ENCODE measurements around the gene SLC37A2. TPM values are rescaled to one million over a fixed set of nuclear protein-coding genes. Genes with fewer than 3 reads are reported as not detected.

SLC37A2 gene
- total and polyA plus RNA-seq, 2 experiments from 2014 or later = 2.8 to 3.9 TPM

GRCh38 chr11:125078016-125078415 lies 14.9 kb downstream of the SLC37A2 start:
- whole genome bisulfite sequencing (ENCODE audit: low lambda C conversion rate, missing lambda C conversion rate) = 96% methylated on average over 11 of the region's 11 CpGs
- Histone ChIP-seq H2AFZ (no peak overlapping the region), H3K27ac (no peak overlapping the region), H3K27me3 (no peaks in the 10 kb centered on the region), H4K20me1 (ENCODE audit: insufficient read depth, poor library complexity, severe bottlenecking) (no peaks in the 10 kb centered on the region), H3K9me2 (replicated peaks; ENCODE audit: insufficient read depth) (no peaks in the 10 kb centered on the region), H3K9me3 (ENCODE audit: low read depth) (no peaks in the 10 kb centered on the region), H3K4me3 (no peak overlapping the region), H3K4me1 (ENCODE audit: insufficient read depth) (no peaks in the 10 kb centered on the region), H3K4me2 (no peak overlapping the region), H3K36me3 (replicated peaks; ENCODE audit: insufficient read depth, low read depth) (no peaks in the 10 kb centered on the region), H3K79me2 (no peaks in the 10 kb centered on the region)
- no peak for DNase-seq (ENCODE audit: low spot score)
- TF ChIP-seq EZH2phosphoT487 (IDR thresholded peaks at IDR 0.05; ENCODE audit: low read depth, severe bottlenecking, unreplicated experiment) = no peak
- TF ChIP-seq CTCF (IDR thresholded peaks at IDR 0.05; ENCODE audit: poor library complexity) = no peak
- no peak for TF ChIP-seq EZH2 (IDR thresholded peaks at IDR 0.05; ENCODE audit: borderline replicate concordance)

- H3K9me3 ChIP-seq (ENCODE audit: low read depth) = no peaks in the 10 kb centered on the region
- no peak overlapping the region for H3K4me3 ChIP-seq
- H3K27ac ChIP-seq = no peak overlapping the region
- 93% methylated on average over 14 of the region's 14 CpGs for WGBS (ENCODE audit: low lambda C conversion rate, missing lambda C conversion rate)
- no peaks in the 10 kb centered on the region for H3K9me2 ChIP-seq (replicated peaks; ENCODE audit: insufficient read depth)
- H3K4me1 ChIP-seq (ENCODE audit: insufficient read depth) = no peaks in the 10 kb centered on the region
- DNase-seq (ENCODE audit: low spot score) = no peak
- H3K4me2 ChIP-seq = no peak overlapping the region
- TF ChIP-seq EZH2 (IDR thresholded peaks at IDR 0.05; ENCODE audit: borderline replicate concordance) = no peak
- H4K20me1 ChIP-seq (ENCODE audit: insufficient read depth, poor library complexity, severe bottlenecking) = no peaks in the 10 kb centered on the region
- H3K36me3 ChIP-seq (replicated peaks; ENCODE audit: insufficient read depth, low read depth) = no peaks in the 10 kb centered on the region
- H3K27me3 ChIP-seq = no peaks in the 10 kb centered on the region
- H2AFZ ChIP-seq = no peak overlapping the region
- no peaks in the 10 kb centered on the region for H3K79me2 ChIP-seq
Observed at GRCh38 chr11:125078516-125079140, 15.5 kb downstream of the SLC37A2 start.

- Histone ChIP-seq H3K4me2 (no peak overlapping the region), H3K79me2 (no peaks in the 10 kb centered on the region), H4K20me1 (ENCODE audit: insufficient read depth, poor library complexity, severe bottlenecking) (no peaks in the 10 kb centered on the region), H3K36me3 (replicated peaks; ENCODE audit: insufficient read depth, low read depth) (no peaks in the 10 kb centered on the region), H3K27ac (no peak overlapping the region), H3K4me1 (ENCODE audit: insufficient read depth) (no peaks in the 10 kb centered on the region), H3K9me3 (ENCODE audit: low read depth) (no peaks in the 10 kb centered on the region), H3K9me2 (replicated peaks; ENCODE audit: insufficient read depth) (no peaks in the 10 kb centered on the region), H2AFZ (no peak overlapping the region), H3K4me3 (no peak overlapping the region), H3K27me3 (no peaks in the 10 kb centered on the region)
- no peak for DNase-seq (ENCODE audit: low spot score)
- WGBS (ENCODE audit: low lambda C conversion rate, missing lambda C conversion rate) = 86% methylated on average over 18 of the region's 18 CpGs
- TF ChIP-seq EZH2phosphoT487 (IDR thresholded peaks at IDR 0.05; ENCODE audit: low read depth, severe bottlenecking, unreplicated experiment) (no peak), EZH2 (IDR thresholded peaks at IDR 0.05; ENCODE audit: borderline replicate concordance) (no peak), CTCF (IDR thresholded peaks at IDR 0.05; ENCODE audit: poor library complexity) (no peak)
Observed at GRCh38 chr11:125079151-125079877, 16.2 kb downstream of the SLC37A2 start.

GRCh38 chr11:125079878-125080530 lies 16.9 kb downstream of the SLC37A2 start:
- WGBS (ENCODE audit: low lambda C conversion rate, missing lambda C conversion rate) = 91% methylated on average over 12 of the region's 12 CpGs
- H3K79me2 ChIP-seq = no peaks in the 10 kb centered on the region
- no peak for TF ChIP-seq CTCF (IDR thresholded peaks at IDR 0.05; ENCODE audit: poor library complexity)
- TF ChIP-seq EZH2 (IDR thresholded peaks at IDR 0.05; ENCODE audit: borderline replicate concordance) = no peak
- TF ChIP-seq EZH2phosphoT487 (IDR thresholded peaks at IDR 0.05; ENCODE audit: low read depth, severe bottlenecking, unreplicated experiment) = no peak

More at GRCh38 chr11:125079878-125080530, 16.9 kb downstream of the SLC37A2 start:
- Histone ChIP-seq H3K27me3 (no peaks in the 10 kb centered on the region), H3K4me2 (no peak overlapping the region), H3K9me2 (replicated peaks; ENCODE audit: insufficient read depth) (no peaks in the 10 kb centered on the region), H3K36me3 (replicated peaks; ENCODE audit: insufficient read depth, low read depth) (no peaks in the 10 kb centered on the region), H4K20me1 (ENCODE audit: insufficient read depth, poor library complexity, severe bottlenecking) (no peaks in the 10 kb centered on the region), H3K4me3 (no peak overlapping the region), H2AFZ (no peak overlapping the region), H3K9me3 (ENCODE audit: low read depth) (no peaks in the 10 kb centered on the region), H3K27ac (no peak overlapping the region), H3K4me1 (ENCODE audit: insufficient read depth) (no peaks in the 10 kb centered on the region)
- no peak for DNase-seq (ENCODE audit: low spot score)
